NCI-H460 (cell line): Measurements from ENCODE around the gene NPC2. TPM values are rescaled to one million over a fixed set of nuclear protein-coding genes. Genes with fewer than 3 reads are reported as not detected.
A peak's percentile ranks its signal among the peaks of the same experiment; 100 is the strongest.

Experiments used
- DNase-seq: peaks from one replicate; pipeline ENCODE4 v3.0.0-alpha.2; 2016; ENCODE audit warnings: low read depth; ENCODE audit errors: extremely low read depth
- total RNA-seq: library from RNA; depleted of rRNA; stranded (reverse); fragments of >200 nt; shearing (Covaris generic); gene quantifications from 2 replicates; pipeline ENCODE4 v1.2.3, GENCODE V29; 2014

NPC2 gene
- total RNA-seq, 1 experiment from 2014 or later = 59.3 TPM

- DNase-seq = no peak
Observed at GRCh38 chr14:74504412-74504811, 11.3 kb upstream of the NPC2 start.

- DNase-seq = no peak
Observed at GRCh38 chr14:74503938-74504335, 10.8 kb upstream of the NPC2 start.

GRCh38 chr14:74503291-74503937 is 10.3 kb upstream of the NPC2 start:
- no peak for DNase-seq

- peak; percentile 38 for DNase-seq
Observed at GRCh38 chr14:74502236-74503019, 9.3 kb upstream of the NPC2 start.

GRCh38 chr14:74501691-74502090 is 8.6 kb upstream of the NPC2 start:
- no peak for DNase-seq

GRCh38 chr14:74501135-74501614 is 8.1 kb upstream of the NPC2 start:
- DNase-seq = peak; percentile 56

GRCh38 chr14:74500417-74501134 is 7.5 kb upstream of the NPC2 start:
- no peak for DNase-seq

GRCh38 chr14:74495356-74495755 is 2.3 kb upstream of the NPC2 start:
- DNase-seq = no peak

GRCh38 chr14:74493343-74494261 is 497 bp upstream of the NPC2 start, which contains the start of gene ISCA2:
Gene ISCA2 (plus strand): TSS chr14:74493765. CDS start chr14:74493775, 10 bp downstream.
- DNase-seq = peak; percentile 99

GRCh38 chr14:74491956-74492775 is 939 bp downstream of the NPC2 start:
- DNase-seq = peak; percentile 40

GRCh38 chr14:74490486-74490885 is 2.6 kb downstream of the NPC2 start:
- no peak for DNase-seq

- no peak for DNase-seq
Observed at GRCh38 chr14:74488786-74489397, 4.2 kb downstream of the NPC2 start.

- no peak for DNase-seq
Observed at GRCh38 chr14:74486164-74486563, 6.9 kb downstream of the NPC2 start.

- DNase-seq = no peak
Observed at GRCh38 chr14:74483321-74483720, 9.8 kb downstream of the NPC2 start.

- DNase-seq = no peak
Observed at GRCh38 chr14:74482571-74482970, 10.5 kb downstream of the NPC2 start.

GRCh38 chr14:74480046-74480445 is 13.1 kb downstream of the NPC2 start:
- DNase-seq = no peak

GRCh38 chr14:74478996-74479635 is 14.0 kb downstream of the NPC2 start:
- DNase-seq = peak; percentile 45

GRCh38 chr14:74476607-74477006 is 16.5 kb downstream of the NPC2 start:
- DNase-seq = no peak
